ENCODE measurements around the gene NKD2.

NKD2 gene

DNA sequence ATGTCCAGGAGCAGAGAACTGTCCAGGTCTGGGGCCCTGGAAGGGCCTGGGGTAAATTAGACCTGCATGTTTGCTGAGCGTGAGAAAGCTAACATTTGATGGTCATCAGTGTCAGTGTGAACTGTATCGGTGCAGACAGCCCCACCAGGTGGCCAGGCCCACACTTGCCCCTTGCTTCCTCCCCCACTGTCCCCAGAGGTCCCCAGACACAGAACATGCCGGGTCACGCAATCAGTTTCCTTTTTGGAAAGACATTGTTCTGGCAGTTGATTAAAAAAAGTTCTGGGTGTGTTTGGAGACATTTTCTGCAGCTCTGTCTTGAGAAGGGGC, 1.5 kb downstream of the NKD2 start:
- no peak for TF ChIP-seq POLR2AphosphoS5 (IDR thresholded peaks at IDR 0.05; ENCODE audit: low read depth, low read length)
- TF ChIP-seq TAF1 (IDR thresholded peaks at IDR 0.05; ENCODE audit: borderline replicate concordance, insufficient read depth, low read length): no peak
- no peak for TF ChIP-seq FOXP2 (optimal IDR thresholded peaks at IDR 0.05; ENCODE audit: borderline replicate concordance, extremely low read depth, extremely low read length, insufficient read depth)
- no peak for TF ChIP-seq REST (IDR thresholded peaks at IDR 0.05; ENCODE audit: insufficient read depth in 1 of 2, low read depth in 2 of 2, low read length in 2 of 2)
- no peak for TF ChIP-seq SIN3A (IDR thresholded peaks at IDR 0.05; ENCODE audit: borderline replicate concordance, insufficient read depth, low read length)

DNA sequence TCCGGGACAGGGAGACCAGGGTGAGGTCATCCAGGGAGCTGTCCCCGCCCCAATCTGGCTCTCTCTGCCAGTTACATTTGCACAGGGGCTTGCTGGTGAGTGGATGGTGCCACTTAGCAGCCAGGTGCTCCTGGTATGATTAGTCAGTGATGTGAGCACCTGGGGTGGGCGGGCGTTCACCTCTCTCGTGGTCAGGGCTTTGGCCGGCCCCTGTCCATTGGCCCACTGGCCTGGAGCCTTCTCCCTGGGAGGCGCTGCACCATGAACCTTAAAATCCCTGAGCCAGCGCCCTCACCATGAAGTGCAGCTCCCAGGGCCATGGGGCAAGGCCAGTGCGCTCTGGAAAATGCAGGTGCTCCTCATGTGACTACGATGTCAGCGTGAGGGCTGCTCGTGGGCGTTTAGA, 2.0 kb downstream of the NKD2 start:
- TF ChIP-seq REST (IDR thresholded peaks at IDR 0.05; ENCODE audit: insufficient read depth in 1 of 2, low read depth in 2 of 2, low read length in 2 of 2) (no peak), FOXP2 (optimal IDR thresholded peaks at IDR 0.05; ENCODE audit: borderline replicate concordance, extremely low read depth, extremely low read length, insufficient read depth) (no peak), SIN3A (IDR thresholded peaks at IDR 0.05; ENCODE audit: borderline replicate concordance, insufficient read depth, low read length) (no peak), POLR2AphosphoS5 (IDR thresholded peaks at IDR 0.05; ENCODE audit: low read depth, low read length) (no peak), TAF1 (IDR thresholded peaks at IDR 0.05; ENCODE audit: borderline replicate concordance, insufficient read depth, low read length) (no peak)

DNA sequence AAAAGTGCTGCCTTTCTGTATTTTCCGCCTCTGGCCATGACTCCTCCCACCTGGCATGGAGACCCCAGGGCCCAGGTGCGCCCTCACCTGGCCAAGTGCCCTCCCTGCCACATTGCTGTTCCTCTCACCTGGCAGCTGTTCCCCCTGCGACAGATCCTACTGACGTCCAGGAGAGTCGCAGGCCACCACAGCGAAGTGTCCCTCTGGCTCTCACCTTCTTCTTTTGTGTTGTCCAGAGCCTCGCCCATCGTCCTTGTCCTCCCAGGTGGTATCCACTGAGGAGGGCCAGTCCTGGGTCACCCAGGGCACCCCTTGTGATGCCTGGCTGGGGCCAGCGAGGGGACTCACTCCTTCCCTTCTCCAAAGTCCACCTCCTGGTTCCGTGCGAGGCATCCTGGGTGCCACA, 2.6 kb downstream of the NKD2 start:
- TF ChIP-seq FOXP2 (optimal IDR thresholded peaks at IDR 0.05; ENCODE audit: borderline replicate concordance, extremely low read depth, extremely low read length, insufficient read depth): no peak
- no peak for TF ChIP-seq POLR2AphosphoS5 (IDR thresholded peaks at IDR 0.05; ENCODE audit: low read depth, low read length)
- TF ChIP-seq REST (IDR thresholded peaks at IDR 0.05; ENCODE audit: insufficient read depth in 1 of 2, low read depth in 2 of 2, low read length in 2 of 2): no peak
- no peak for TF ChIP-seq TAF1 (IDR thresholded peaks at IDR 0.05; ENCODE audit: borderline replicate concordance, insufficient read depth, low read length)

GRCh38 chr5:1011741-1012312, 3.2 kb downstream of the NKD2 start:
- TF ChIP-seq POLR2AphosphoS5 (IDR thresholded peaks at IDR 0.05; ENCODE audit: low read depth, low read length): no peak
- no peak for TF ChIP-seq TAF1 (IDR thresholded peaks at IDR 0.05; ENCODE audit: borderline replicate concordance, insufficient read depth, low read length)
- TF ChIP-seq SIN3A (IDR thresholded peaks at IDR 0.05; ENCODE audit: borderline replicate concordance, insufficient read depth, low read length): no peak
- no peak for TF ChIP-seq REST (IDR thresholded peaks at IDR 0.05; ENCODE audit: insufficient read depth in 1 of 2, low read depth in 2 of 2, low read length in 2 of 2)
- TF ChIP-seq FOXP2 (optimal IDR thresholded peaks at IDR 0.05; ENCODE audit: borderline replicate concordance, extremely low read depth, extremely low read length, insufficient read depth): no peak

DNA sequence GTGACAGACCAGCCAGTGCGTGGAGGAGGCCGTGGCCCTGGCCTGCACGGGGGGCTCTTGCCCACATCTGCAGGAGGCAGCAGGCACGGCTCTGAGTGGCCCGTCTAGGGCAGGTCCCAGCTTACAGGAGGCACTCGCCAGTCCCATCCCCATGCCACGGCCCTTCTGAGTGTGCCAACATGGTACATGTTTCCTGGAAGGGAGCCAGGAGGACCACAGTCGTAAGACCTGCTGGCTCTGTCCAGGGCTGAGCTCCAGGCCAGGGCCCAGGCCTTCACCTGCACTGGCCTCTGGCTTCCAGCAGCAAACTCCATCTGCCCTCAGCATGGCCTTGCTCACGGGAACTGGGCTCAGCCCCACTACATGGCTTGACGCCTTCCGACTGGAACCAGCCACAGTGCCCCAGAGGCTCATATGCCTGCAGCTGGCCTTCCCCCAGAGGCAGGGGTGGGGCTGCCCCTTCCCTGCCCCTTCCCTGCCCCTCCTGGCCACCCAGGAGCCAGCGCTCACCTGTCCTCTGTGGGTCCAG, 3.8 kb downstream of the NKD2 start:
- TF ChIP-seq POLR2AphosphoS5 (IDR thresholded peaks at IDR 0.05; ENCODE audit: low read depth, low read length): no peak

Measured in PFSK-1 (cell line).